Measurements from ENCODE around the gene WASF2. TPM values are rescaled to one million over a fixed set of nuclear protein-coding genes. Genes with fewer than 3 reads are reported as not detected.

Gene WASF2
- total RNA-seq, 2 experiments from 2014 or later, result 108 to 111 TPM

DNA sequence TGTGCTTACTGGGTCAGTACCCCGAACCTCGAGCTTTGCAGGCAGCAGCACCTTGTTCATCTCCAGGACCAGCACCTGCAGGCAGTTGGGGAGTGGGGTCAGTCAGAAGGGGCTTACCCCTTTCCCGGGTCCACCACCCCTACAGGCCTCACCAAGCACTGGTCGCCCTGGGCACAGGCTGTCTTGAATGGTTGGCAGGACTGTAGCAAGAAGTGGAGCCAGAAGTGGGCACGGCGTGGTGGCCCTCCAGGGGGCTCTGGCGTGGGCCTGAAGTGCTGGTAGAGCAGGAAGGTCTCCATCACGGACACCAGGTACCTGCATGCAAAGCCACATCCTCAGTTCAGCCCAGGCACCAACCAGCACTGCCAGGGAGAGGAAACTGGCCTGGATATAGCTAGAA, 128.4 kb downstream of the WASF2 start:
- H3K9me3 Mint-ChIP-seq, result no peaks in the 10 kb centered on the region
- TF ChIP-seq, protein P1, sequence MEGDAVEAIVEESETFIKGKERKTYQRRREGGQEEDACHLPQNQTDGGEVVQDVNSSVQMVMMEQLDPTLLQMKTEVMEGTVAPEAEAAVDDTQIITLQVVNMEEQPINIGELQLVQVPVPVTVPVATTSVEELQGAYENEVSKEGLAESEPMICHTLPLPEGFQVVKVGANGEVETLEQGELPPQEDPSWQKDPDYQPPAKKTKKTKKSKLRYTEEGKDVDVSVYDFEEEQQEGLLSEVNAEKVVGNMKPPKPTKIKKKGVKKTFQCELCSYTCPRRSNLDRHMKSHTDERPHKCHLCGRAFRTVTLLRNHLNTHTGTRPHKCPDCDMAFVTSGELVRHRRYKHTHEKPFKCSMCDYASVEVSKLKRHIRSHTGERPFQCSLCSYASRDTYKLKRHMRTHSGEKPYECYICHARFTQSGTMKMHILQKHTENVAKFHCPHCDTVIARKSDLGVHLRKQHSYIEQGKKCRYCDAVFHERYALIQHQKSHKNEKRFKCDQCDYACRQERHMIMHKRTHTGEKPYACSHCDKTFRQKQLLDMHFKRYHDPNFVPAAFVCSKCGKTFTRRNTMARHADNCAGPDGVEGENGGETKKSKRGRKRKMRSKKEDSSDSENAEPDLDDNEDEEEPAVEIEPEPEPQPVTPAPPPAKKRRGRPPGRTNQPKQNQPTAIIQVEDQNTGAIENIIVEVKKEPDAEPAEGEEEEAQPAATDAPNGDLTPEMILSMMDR (IDR thresholded peaks at IDR 0.05), result no peak
- H3K4me3 Mint-ChIP-seq, result no peak overlapping the region
- H3K27ac Mint-ChIP-seq, result no peak overlapping the region
- H3K36me3 Mint-ChIP-seq (ENCODE audit: low read depth), result no peaks in the 10 kb centered on the region
- H3K27me3 Mint-ChIP-seq, result peaks cover 2% of the 10 kb centered on the region
- intact Hi-C loops (cut with micrococcal nuclease), result no loop called here
- POLR2A ChIA-PET, result interaction anchor here (1.1 to 1.3 kb wide), 2 partner anchors 9 to 11 kb away, joined by 3 to 4 read pairs; no protein-coding TSS in a partner anchor
- DNase-seq, result no peak
- peaks cover 38% of the 10 kb centered on the region for H3K4me1 Mint-ChIP-seq (ENCODE audit: low read depth)
- no peak for ATAC-seq
- CTCF ChIA-PET, result interaction anchor here (1.1 to 2.6 kb wide), 5 partner anchors 20 to 41 kb away, joined by 3 to 9 read pairs (median 4); no protein-coding TSS in a partner anchor

DNA sequence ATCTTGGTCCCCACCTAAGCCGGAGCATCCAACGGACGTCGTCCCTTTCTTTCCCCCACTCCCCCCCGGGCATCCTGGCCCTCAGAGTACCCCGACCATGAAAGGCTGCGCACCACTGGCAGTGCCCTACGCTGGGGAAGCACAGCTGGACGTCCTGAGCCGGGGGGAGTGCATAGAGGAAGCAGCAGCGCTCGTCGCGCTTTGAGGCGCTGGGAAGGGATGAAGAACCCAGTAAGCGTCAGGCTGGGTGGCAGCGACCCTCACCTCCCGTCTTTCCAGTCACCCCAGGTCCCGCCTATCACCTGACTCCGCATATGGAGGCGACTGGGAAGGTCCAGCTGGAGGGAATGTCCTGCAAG, 128.9 kb downstream of the WASF2 start:
- ChIA-PET POLR2A (no interaction called here), CTCF (interaction anchor here (1.1 kb wide), 1 partner anchor 20 kb away, joined by 3 read pairs; no protein-coding TSS in a partner anchor)
- no peaks in the 10 kb centered on the region for H3K36me3 Mint-ChIP-seq (ENCODE audit: low read depth)
- no peak overlapping the region for H3K4me3 Mint-ChIP-seq
- DNase-seq (no peak), ATAC-seq (no peak)
- intact Hi-C loops (cut with micrococcal nuclease), result no loop called here
- peaks cover 2% of the 10 kb centered on the region for H3K27me3 Mint-ChIP-seq
- H3K9me3 Mint-ChIP-seq, result no peaks in the 10 kb centered on the region
- no peak overlapping the region for H3K27ac Mint-ChIP-seq
- TF ChIP-seq, protein P1 (IDR thresholded peaks at IDR 0.05), result no peak
- peaks cover 43% of the 10 kb centered on the region for H3K4me1 Mint-ChIP-seq (ENCODE audit: low read depth)

DNA sequence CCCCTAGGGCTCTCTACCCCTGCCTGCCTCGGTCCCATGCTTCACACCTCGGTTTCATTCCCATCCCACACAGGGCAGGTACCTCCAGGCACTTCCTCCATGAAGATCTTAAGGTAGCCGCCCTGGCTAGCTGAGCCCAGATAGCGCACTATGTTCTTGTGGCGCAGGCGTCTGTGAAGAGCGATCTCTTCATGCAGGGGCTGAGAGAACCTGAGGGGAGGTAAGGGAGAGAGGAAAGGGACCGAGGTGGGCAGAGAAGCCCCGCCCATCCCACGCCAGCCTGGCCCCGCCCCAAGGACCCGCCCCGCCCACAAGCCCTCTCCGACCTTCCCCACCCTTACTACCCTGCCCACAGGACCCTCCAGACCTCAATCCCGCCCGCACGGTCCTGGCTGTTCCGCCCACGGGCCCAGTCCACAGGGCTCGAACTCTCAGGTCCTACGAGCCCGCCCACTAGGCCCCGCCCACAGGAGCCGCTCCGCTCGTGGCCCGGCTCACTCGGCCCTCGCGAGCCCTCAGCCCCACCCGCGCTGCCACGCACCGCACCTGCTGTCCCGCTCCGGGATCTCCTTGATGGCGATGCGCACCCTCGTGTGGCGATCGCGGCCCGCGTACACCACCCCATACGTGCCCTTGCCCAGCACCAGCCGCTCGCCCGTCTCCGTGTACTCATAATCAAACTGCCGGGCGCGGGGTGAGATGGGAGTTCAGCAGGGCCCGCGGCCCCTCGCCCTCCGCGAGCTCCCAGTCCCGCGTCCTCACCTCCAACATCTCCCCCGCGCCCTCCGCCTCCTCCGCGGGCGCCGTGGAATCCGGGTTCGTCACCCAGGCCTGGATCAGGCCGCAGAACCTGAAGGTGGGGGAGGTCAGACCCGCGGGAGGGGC, 129.6 kb downstream of the WASF2 start:
- TF ChIP-seq, protein P1 (IDR thresholded peaks at IDR 0.05), result no peak
- peaks cover 2% of the 10 kb centered on the region for H3K27me3 Mint-ChIP-seq
- POLR2A ChIA-PET, result interaction anchor here (0.6 to 0.7 kb wide), 3 partner anchors 10 to 359 kb away, joined by 3 to 4 read pairs (median 3); no protein-coding TSS in a partner anchor
- DNase-seq, result peak; percentile 57
- intact Hi-C loops (cut with micrococcal nuclease), result no loop called here
- peak overlapping the region; percentile 60 for H3K4me3 Mint-ChIP-seq
- CTCF ChIA-PET, result interaction anchor here (1.1 to 8.9 kb wide), 5 partner anchors 11 to 60 kb away, joined by 3 to 85 read pairs (median 32); partner anchors contain the start of gene CD164L2
- H3K4me1 Mint-ChIP-seq (ENCODE audit: low read depth), result peaks cover 45% of the 10 kb centered on the region
- peak; percentile 7 for ATAC-seq
- no peaks in the 10 kb centered on the region for H3K9me3 Mint-ChIP-seq
- H3K27ac Mint-ChIP-seq, result no peak overlapping the region
- peaks cover 2% of the 10 kb centered on the region for H3K36me3 Mint-ChIP-seq (ENCODE audit: low read depth)

DNA sequence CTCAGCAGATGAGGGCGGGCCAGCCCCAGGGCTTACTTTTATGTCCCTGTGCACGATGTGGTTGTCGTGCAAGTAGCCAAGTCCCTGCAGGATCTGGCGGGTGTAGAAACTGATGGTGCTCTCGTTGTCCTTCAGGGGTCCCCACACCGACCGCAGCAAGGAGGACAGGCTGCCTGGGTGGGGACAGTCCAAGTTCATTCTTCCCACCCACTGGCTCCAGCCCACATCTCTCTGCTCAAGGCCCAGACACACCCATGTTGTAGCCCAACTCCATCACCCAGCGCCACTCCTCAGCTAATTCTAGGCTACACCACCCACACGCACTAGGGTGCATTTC, 130.2 kb downstream of the WASF2 start:
- no peak overlapping the region for H3K27ac Mint-ChIP-seq
- H3K9me3 Mint-ChIP-seq, result no peaks in the 10 kb centered on the region
- peaks cover 44% of the 10 kb centered on the region for H3K4me1 Mint-ChIP-seq (ENCODE audit: low read depth)
- H3K4me3 Mint-ChIP-seq, result peak overlapping the region; percentile 60
- TF ChIP-seq, protein P1 (IDR thresholded peaks at IDR 0.05), result no peak
- CTCF ChIA-PET, result interaction anchor here (3.2 to 8.9 kb wide), 4 partner anchors 11 to 60 kb away, joined by 16 to 85 read pairs (median 54); partner anchors contain the start of gene CD164L2
- POLR2A ChIA-PET, result interaction anchor here (0.6 to 0.7 kb wide), 3 partner anchors 11 to 359 kb away, joined by 3 to 4 read pairs (median 3); no protein-coding TSS in a partner anchor
- no peak for DNase-seq
- H3K27me3 Mint-ChIP-seq, result peaks cover 2% of the 10 kb centered on the region
- ATAC-seq, result peak; percentile 7
- intact Hi-C loops (cut with micrococcal nuclease), result no loop called here
- peaks cover 2% of the 10 kb centered on the region for H3K36me3 Mint-ChIP-seq (ENCODE audit: low read depth)

DNA sequence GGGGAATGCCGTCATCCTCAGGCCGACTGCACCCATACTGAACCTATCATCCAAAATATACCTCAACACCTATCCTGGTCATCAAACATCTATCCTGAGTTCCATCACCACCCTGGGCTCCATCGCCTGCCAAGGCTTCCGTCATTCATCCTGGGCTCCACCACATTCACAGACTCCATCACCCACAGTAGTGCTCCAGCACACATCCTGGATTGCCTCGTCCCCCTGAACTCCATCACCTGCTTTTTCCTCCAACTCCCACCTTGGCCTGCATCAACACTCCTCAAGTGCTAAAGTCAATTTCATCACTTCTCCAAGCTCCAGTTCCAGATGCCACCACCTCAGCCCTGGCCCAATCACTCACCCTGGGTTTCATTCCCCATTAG, 131.0 kb downstream of the WASF2 start:
- Mint-ChIP-seq H3K27ac (no peak overlapping the region), H3K27me3 (peaks cover 2% of the 10 kb centered on the region), H3K4me3 (peak overlapping the region; percentile 9), H3K9me3 (no peaks in the 10 kb centered on the region), H3K36me3 (ENCODE audit: low read depth) (peaks cover 2% of the 10 kb centered on the region), H3K4me1 (ENCODE audit: low read depth) (peaks cover 44% of the 10 kb centered on the region)
- ChIA-PET POLR2A (interaction anchor here (0.6 to 1.6 kb wide), 3 partner anchors 10 to 59 kb away, joined by 3 to 7 read pairs (median 3); no protein-coding TSS in a partner anchor), CTCF (interaction anchor here (3.2 to 8.9 kb wide), 8 partner anchors 10 to 59 kb away, joined by 16 to 91 read pairs (median 56); partner anchors contain the start of genes CD164L2, GPR3, MAP3K6 and SYTL1)
- intact Hi-C loops (cut with micrococcal nuclease), result no loop called here
- ATAC-seq, result no peak
- TF ChIP-seq, protein P1 (IDR thresholded peaks at IDR 0.05), result no peak
- no peak for DNase-seq

Data from activated CD8-positive, alpha-beta T cell treated with anti-CD3 and anti-CD28 coated beads for 36 hours (primary cell).